HCT116 (cell line): ENCODE measurements around the gene ZNF423. TPM values are rescaled to one million over a fixed set of nuclear protein-coding genes. Genes with fewer than 3 reads are reported as not detected.

Experiments used
- ATAC-seq: fragments of 200-7000 bp; cut with Tn5 transposase; 2 replicates; pipeline ENCODE4 v1.9.1; 2020; ENCODE audit warnings: mild to moderate bottlenecking, moderate library complexity
- BruUV-seq: library from RNA; stranded (reverse); fragments of 400-500 nt; replicated peaks from 2 replicates; lab custom pipeline; 2021; lab: Mats Ljungman, UMichigan
- CTCF ChIA-PET: fragments of 300-600 bp; sonication (Branson Sonifier 250); formaldehyde crosslinking; loops from one replicate; lab custom pipeline; 2021; ENCODE audit warnings: antibody characterized with exemption; lab: Charles Lee
- POLR2A ChIA-PET: fragments of 300-600, 350-600 bp; sonication (Branson Sonifier 250); formaldehyde crosslinking; loops from one replicate; lab custom pipeline; 2021; ENCODE audit warnings: antibody characterized with exemption; lab: Charles Lee
- RAD21 ChIA-PET, 2 experiments: fragments of 300-600 bp; sonication (Branson Sonifier 250); formaldehyde crosslinking; loops; one replicate each; lab custom pipeline; 2023; ENCODE audit warnings: low total read pairs in 2 of 2; ENCODE audit not compliant: uncharacterized antibody in 2 of 2, unreplicated experiment in 2 of 2, low non-redundant PET in 1 of 2; lab: Charles Lee
- DNase-seq: peaks from one replicate; pipeline ENCODE4 v3.0.0-alpha.2; 2010; ENCODE audit warnings: low read depth, low spot score
- H2AFZ ChIP-seq: fragments of 200-600 bp; shearing (Covaris generic), sonication (generic); 2 replicates; pipeline ENCODE4 v1.6.1; 2017; ENCODE audit warnings: low read depth, mixed run types, mixed read lengths, antibody characterized with exemption, low read length; ENCODE audit not compliant: poor library complexity, severe bottlenecking
- H3K27ac ChIP-seq: 2 replicates; pipeline ENCODE4 v1.5.1; 2012; ENCODE audit warnings: low read depth, low read length
- H3K27me3 ChIP-seq: fragments of 200-600 bp; sonication (generic); 2 replicates; pipeline ENCODE4 v1.6.1; 2016; ENCODE audit warnings: mixed run types, low read length, mixed read lengths; ENCODE audit not compliant: insufficient read depth
- H3K36me3 ChIP-seq, 2 experiments: fragments of 200-500 bp in 1 of 2; fragments of 200-600 bp in 1 of 2; sonication (Bioruptor generic) in 1 of 2; sonication (generic) in 1 of 2; 2 replicates each; pipeline versions ENCODE4 v1.5.1 to v1.6.1; 2014 to 2016; ENCODE audit warnings: low read length in 2 of 2, inconsistent platforms in 1 of 2, mixed read lengths in 1 of 2, mixed run types in 1 of 2; ENCODE audit not compliant: insufficient read depth in 2 of 2, control insufficient read depth in 1 of 2
- H3K4me1 ChIP-seq, 2 experiments: fragments of 200-600 bp in 1 of 2; sonication (generic) in 1 of 2; 2 replicates each; pipeline versions ENCODE4 v1.5.1 to v1.6.1; 2012 to 2017; ENCODE audit warnings: low read length in 2 of 2, inconsistent platforms in 1 of 2, mild to moderate bottlenecking in 1 of 2, mixed read lengths in 1 of 2, mixed run types in 1 of 2, moderate library complexity in 1 of 2; ENCODE audit not compliant: insufficient read depth in 2 of 2, control insufficient read depth in 1 of 2
- H3K4me2 ChIP-seq: fragments of 200-600 bp; sonication (generic); 2 replicates; pipeline ENCODE4 v1.6.1; 2017; ENCODE audit warnings: mixed run types, low read length, mixed read lengths
- H3K4me3 ChIP-seq, 2 experiments: fragments of 200-600 bp in 1 of 2; sonication (generic) in 1 of 2; replicated peaks in 1 of 2; 2 replicates each; pipeline ENCODE4 v1.5.1; 2011 to 2016; ENCODE audit warnings: low read length in 2 of 2, control low read depth in 1 of 2, low read depth in 1 of 2, mild to moderate bottlenecking in 1 of 2, mixed read lengths in 1 of 2, mixed run types in 1 of 2
- H3K79me2 ChIP-seq: fragments of 200-600 bp; sonication (generic); 2 replicates; pipeline ENCODE4 v1.6.1; 2017; ENCODE audit warnings: mild to moderate bottlenecking, mixed run types, low read length, moderate library complexity, mixed read lengths; ENCODE audit not compliant: insufficient read depth
- H3K9ac ChIP-seq: fragments of 200-600 bp; sonication (generic); 2 replicates; pipeline ENCODE4 v1.6.1; 2016; ENCODE audit warnings: low read length, mixed read lengths
- H3K9me2 ChIP-seq: fragments of 200-600 bp; sonication (generic), shearing (Covaris generic); 2 replicates; pipeline ENCODE4 v1.6.1; 2017; ENCODE audit warnings: mixed run types, mild to moderate bottlenecking, moderate library complexity; ENCODE audit not compliant: insufficient read depth
- H3K9me3 ChIP-seq, 2 experiments: fragments of 200-500 bp in 1 of 2; fragments of 200-600 bp in 1 of 2; sonication (Bioruptor generic) in 1 of 2; sonication (generic) in 1 of 2; 2 replicates each; pipeline ENCODE4 v1.6.1; 2014 to 2017; ENCODE audit warnings: low read length in 2 of 2, mixed read lengths in 2 of 2, inconsistent platforms in 1 of 2, low read depth in 1 of 2, mild to moderate bottlenecking in 1 of 2, mixed run types in 1 of 2, moderate library complexity in 1 of 2; ENCODE audit not compliant: control insufficient read depth in 1 of 2, insufficient read depth in 1 of 2
- H4K20me1 ChIP-seq: fragments of 200-600 bp; sonication (generic), shearing (Covaris generic); 2 replicates; pipeline ENCODE4 v1.6.1; 2017; ENCODE audit warnings: mixed run types, mild to moderate bottlenecking, moderate library complexity; ENCODE audit not compliant: insufficient read depth
- CBX3 ChIP-seq: IDR thresholded peaks from 2 replicates; pipeline ENCODE4 v1.6.1; 2012; ENCODE audit warnings: low read depth
- CEBPB ChIP-seq: IDR thresholded peaks from 2 replicates; pipeline ENCODE4 v1.6.1; 2012; ENCODE audit warnings: low read depth
- EGR1 ChIP-seq: IDR thresholded peaks from 2 replicates; pipeline ENCODE4 v1.6.1; 2012; ENCODE audit warnings: low read depth
- ELF1 ChIP-seq: IDR thresholded peaks from 2 replicates; pipeline ENCODE4 v1.6.1; 2012; ENCODE audit warnings: low read depth, borderline replicate concordance
- EZH2 ChIP-seq: fragments of 200-600 bp; sonication (generic); IDR thresholded peaks from 2 replicates; pipeline ENCODE4 v1.6.1; 2017; ENCODE audit warnings: antibody characterized with exemption, mixed run types
- FOSL1 ChIP-seq: IDR thresholded peaks from 2 replicates; pipeline ENCODE4 v1.6.1; 2012; ENCODE audit warnings: low read depth
- JUND ChIP-seq: IDR thresholded peaks from 2 replicates; pipeline ENCODE4 v1.6.1; 2012
- POLR2A ChIP-seq: IDR thresholded peaks from 2 replicates; pipeline ENCODE4 v1.7.0; 2011; ENCODE audit warnings: borderline replicate concordance; ENCODE audit not compliant: insufficient read depth, insufficient read length; ENCODE audit errors: extremely low read depth
- REST ChIP-seq: IDR thresholded peaks from 2 replicates; pipeline ENCODE4 v1.6.1; 2012; ENCODE audit warnings: low read depth
- YY1 ChIP-seq: IDR thresholded peaks from 2 replicates; pipeline ENCODE4 v1.6.1; 2011; ENCODE audit warnings: low read length, low read depth, moderate library complexity, mild to moderate bottlenecking; ENCODE audit not compliant: insufficient replicate concordance; ENCODE audit errors: extremely low read depth
- ZFX ChIP-seq: fragments of 450-650 bp; IDR thresholded peaks from 2 replicates; pipeline ENCODE4 v1.6.1; 2017
- intact Hi-C: fragments of 100-400 bp; cut with micrococcal nuclease; formaldehyde crosslinking; loops from 2 replicates; pipeline ENCODE4 v1.10.0; 2022
- total RNA-seq: library from RNA; stranded (reverse); gene quantifications from one replicate; pipeline ENCODE4 v1.2.1, GENCODE V29; 2021; ENCODE audit not compliant: unreplicated experiment

ZNF423 gene
- total RNA-seq, 1 experiment from 2014 or later = 0.22 TPM

DNA sequence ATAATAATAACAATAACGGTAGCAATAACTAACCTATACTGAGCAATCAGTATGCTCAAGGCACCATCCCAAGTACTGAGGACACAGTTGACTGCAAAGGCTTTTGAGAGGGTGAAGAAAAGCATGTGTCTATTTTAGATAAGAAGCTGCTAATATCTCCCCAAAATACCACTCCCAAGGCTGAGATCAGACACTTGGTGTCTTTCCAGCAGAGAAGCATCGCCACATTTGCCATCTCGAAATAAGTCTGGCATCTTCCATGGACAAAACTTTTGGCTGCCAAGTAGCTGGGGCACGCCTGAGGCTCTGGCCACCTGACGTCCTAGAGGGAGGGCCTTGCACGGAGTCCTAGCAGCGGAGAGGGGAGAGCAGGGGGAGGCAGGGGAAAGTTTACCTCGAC, 39.0 kb downstream of the ZNF423 start:
- BruUV-seq = no TSS peak
- Histone ChIP-seq H4K20me1 (no peaks in the 10 kb centered on the region), H3K9me2 (no peaks in the 10 kb centered on the region), H3K4me3 (no peak overlapping the region), H3K27ac (no peak overlapping the region), H2AFZ (no peak overlapping the region), H3K36me3 (no peaks in the 10 kb centered on the region), H3K4me1 (no peaks in the 10 kb centered on the region), H3K79me2 (no peaks in the 10 kb centered on the region), H3K9ac (no peak overlapping the region), H3K4me2 (no peak overlapping the region), H3K9me3 (no peaks in the 10 kb centered on the region), H3K27me3 (no peaks in the 10 kb centered on the region)
- ATAC-seq = no peak
- ChIA-PET CTCF (no interaction called here), RAD21 (no interaction called here), POLR2A (interaction anchor here (0.9 kb wide), 1 partner anchor 11 kb away, joined by 3 read pairs; no protein-coding TSS in a partner anchor)
- intact Hi-C loops = no loop called here
- no peak for DNase-seq
- no peak for TF ChIP-seq CEBPB
- TF ChIP-seq EGR1 = no peak
- TF ChIP-seq REST = no peak

DNA sequence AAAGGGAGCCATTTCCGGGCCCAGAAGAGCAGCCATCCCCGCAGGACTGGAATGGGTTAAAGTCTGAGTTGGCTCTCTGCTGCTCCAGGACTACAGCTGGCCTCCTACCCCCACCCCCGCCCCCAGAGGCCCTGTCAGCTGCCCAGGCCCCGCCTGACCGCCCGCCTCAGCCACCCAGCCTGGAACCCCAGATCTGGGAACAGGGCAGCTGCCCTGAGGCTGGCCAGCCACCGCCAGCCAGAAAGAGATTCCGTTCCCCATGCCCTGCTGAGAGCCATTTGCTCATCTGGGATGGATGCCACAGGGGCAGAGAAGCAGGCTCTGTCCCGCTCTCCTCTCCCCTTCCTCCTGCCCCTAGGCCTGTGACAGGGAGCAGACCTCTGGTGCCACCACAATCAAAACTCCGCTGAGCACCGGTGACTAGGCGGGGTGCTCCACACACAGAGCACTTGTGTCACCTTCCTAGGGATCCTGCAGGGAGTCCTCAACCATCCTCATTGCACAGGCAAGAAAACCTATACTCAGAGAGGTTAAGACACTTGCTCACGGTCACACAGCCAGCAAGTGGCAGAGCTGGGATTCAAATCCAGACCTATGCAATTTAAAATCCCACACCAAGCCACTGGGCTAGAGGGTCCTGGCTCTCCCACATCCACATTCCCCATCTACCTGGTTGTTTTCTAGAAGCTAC, 44.1 kb downstream of the ZNF423 start:
- Histone ChIP-seq H3K4me3 (no peak overlapping the region), H3K9me2 (no peaks in the 10 kb centered on the region), H3K27ac (no peak overlapping the region), H3K9me3 (no peaks in the 10 kb centered on the region), H3K79me2 (no peaks in the 10 kb centered on the region), H2AFZ (no peak overlapping the region), H3K36me3 (no peaks in the 10 kb centered on the region), H3K9ac (no peak overlapping the region), H3K4me2 (no peak overlapping the region), H3K27me3 (no peaks in the 10 kb centered on the region), H3K4me1 (no peaks in the 10 kb centered on the region), H4K20me1 (no peaks in the 10 kb centered on the region)
- TF ChIP-seq REST = no peak
- no peak for TF ChIP-seq POLR2A
- no peak for TF ChIP-seq CBX3
- no peak for TF ChIP-seq EGR1
- no peak for TF ChIP-seq JUND
- TF ChIP-seq EZH2 = no peak
- no peak for TF ChIP-seq YY1
- no peak for TF ChIP-seq FOSL1
- no peak for TF ChIP-seq ELF1
- no peak for TF ChIP-seq ZFX
- no peak for TF ChIP-seq CEBPB
- DNase-seq (no peak), ATAC-seq (no peak)
- RAD21 ChIA-PET = no interaction called here
- BruUV-seq = no TSS peak
- CTCF ChIA-PET = no interaction called here
- intact Hi-C loops = no loop called here
- POLR2A ChIA-PET = no interaction called here
